ENCODE data around the gene GPRIN3.
"Not testable (repeated sequence)": the region's sequence is repeated elsewhere in the genome, so short reads cannot be mapped to it uniquely, and the experiment has no call there.

The GPRIN3 gene

DNA sequence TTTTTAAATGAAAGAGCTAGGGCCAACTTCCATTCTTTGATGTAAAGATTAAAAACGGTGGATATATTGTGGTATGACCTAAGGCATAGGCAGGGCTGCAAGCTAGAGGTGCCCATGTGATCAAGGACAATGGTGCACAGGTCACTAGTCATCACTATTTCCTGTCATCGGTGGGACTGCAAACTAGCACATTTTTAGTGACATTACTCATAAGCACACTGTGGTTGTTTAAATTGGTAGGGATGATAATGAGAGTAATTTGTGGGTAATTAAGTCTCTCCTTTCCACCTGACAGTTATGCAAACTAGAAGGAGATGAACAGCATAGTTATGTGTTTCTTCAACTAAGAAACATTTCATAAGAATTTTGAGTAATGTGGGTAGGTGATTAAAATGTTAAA is 85.4 kb downstream of the GPRIN3 start:
- FAIRE-seq (no peak), DNase-seq (ENCODE audit: insufficient read length, low spot score) (no peak)

DNA sequence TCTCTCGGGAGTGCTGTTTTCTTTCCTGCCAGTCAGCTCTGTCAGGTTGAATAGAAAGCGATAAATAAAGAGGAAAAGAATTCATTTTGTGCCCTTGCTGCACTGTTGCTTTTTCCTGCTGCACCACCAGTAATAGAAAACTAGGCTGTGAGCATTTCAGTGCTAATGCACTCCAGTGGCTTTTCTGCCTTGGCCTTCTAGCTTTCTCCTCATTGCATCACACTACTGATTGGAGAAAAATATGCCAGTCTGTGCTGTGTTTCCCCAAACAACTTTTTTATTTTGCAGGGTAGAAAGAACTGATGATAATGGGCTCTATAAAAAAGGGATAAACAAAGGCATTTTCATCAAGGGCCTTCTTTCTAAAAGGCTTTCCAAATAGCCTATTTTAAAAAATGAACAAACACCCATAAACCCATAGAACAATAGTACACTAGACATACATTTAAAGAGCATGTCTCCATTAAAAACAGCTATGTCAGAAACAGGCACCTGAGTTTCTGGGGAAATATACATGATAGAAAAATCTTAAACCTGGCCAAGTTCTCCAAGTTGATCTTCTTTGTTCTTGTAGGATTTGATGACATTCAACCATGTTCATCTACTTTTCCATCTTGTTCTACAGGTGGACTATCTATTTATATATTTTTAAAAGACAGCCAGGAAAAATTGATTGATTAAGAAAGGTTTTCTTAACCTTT is 86.3 kb downstream of the GPRIN3 start:
- DNase-seq (ENCODE audit: insufficient read length, low spot score) (no peak), FAIRE-seq (no peak)

DNA sequence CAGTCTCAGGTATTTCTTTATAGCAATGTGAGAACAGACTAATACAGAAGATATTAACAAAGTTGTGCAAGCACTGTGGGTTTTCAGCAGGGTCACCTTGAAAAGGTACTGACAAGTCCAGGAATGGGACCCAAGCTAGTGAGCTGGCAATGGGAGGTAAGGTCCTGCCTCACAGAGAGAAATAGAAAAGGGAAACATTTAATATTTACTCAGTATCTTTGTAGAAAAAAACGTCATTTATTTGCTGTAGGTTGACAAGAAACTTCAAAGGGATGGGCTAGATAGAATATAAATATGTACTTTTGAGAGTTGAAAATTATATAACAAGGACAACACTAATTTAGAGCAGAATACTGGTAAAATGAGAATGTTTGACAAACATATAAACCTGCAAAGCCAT is 89.0 kb downstream of the GPRIN3 start:
- DNase-seq (ENCODE audit: insufficient read length, low spot score) = no peak
- no peak for FAIRE-seq

DNA sequence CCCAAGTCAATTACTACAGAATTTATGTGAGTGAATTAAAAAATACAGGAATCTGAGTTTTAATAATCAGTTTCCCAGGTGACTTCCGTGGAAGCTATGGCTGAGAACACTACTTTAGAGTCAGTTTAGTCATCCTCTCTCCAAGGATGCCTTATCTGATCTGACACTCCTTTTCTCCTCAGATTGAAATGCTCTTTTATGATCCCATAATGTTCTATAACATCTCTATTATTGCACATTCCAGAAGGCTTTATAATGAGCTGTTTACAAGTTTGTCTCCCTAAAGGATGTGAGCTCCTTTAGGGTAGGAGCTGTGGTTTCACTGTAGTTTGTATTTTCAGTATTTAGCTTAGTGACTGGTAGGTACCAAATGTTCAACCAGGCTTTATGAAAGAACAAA is 90.0 kb downstream of the GPRIN3 start:
- FAIRE-seq = no peak
- no peak for DNase-seq (ENCODE audit: insufficient read length, low spot score)

DNA sequence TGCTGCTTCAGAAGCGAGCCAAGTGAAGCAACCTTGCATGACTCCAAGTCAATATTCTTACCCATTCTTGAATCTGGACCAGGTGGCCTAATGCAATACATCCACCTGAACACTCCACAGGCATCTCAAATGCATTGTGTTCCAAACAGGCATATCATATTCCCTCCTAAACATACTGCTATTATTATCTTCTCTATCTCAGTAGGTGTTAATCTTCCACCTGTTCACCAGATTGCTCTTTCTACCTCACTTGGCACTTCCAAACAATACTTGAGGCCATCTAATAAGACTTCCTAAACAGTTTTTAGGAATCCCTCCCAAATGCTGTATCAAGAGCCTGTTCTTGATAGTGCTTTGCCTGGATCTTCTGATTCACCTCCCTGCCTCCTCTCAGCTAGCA is 90.7 kb downstream of the GPRIN3 start:
- FAIRE-seq (no peak), DNase-seq (ENCODE audit: insufficient read length, low spot score) (no peak)

DNA sequence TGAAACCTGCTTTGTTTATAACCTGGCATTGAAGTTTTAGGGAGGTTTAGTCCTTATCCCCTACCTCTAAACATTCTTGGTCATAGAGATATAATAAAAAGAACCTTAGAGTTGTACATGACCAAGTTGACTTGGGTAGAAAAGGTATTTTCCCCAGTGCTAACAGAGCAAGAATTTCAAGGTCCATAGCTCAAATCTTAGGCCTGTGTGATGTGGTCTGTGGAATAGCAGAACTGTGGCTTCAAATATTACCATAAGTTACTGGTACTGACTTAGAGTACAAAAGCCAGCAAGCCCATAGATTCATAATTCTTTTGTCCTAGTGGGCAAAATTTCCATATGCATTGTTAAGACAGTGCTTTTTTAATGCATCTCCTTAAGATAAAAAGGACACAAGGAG is 91.2 kb downstream of the GPRIN3 start:
- DNase-seq (ENCODE audit: insufficient read length, low spot score) = no peak
- no peak for FAIRE-seq

DNA sequence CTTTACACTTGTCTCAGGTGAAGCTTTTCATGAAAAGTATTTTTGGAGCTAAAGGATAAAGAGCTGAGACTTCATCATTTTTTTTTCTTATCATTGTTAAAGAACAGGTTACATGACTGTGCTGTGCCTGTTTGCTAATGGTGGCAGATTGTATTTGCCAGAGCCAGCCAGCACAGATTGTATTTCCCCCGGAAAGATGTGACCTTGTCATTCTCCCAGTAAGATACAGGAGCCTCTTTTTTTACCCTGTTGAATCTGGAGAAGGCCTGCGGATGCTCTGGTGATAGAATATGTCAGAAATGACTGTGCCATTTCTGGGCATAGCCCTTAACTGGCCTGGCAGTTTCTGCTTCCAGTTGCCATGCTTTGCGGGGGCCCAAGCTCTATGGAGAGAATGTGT is 91.9 kb downstream of the GPRIN3 start:
- FAIRE-seq (no peak), DNase-seq (ENCODE audit: insufficient read length, low spot score) (no peak)

DNA sequence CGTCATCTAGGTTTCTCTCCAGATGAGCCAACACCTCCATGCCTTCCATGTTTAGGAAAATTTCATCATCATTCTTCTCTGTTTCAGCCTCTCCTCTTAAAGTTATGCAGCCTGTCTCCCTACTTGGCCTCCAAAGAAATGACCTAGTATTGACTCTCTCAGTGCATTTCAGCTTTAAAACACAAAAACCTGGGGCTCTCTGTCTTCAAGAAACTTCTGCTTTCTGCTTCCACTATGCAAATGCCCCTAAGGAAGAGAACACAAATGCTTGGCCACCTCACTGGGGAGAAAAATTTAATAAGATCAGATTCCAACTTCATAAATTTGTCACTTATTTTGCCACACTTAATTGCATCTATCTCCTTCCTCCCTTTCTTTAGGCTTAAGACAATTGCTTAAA is 93.3 kb downstream of the GPRIN3 start:
- FAIRE-seq (no peak), DNase-seq (ENCODE audit: insufficient read length, low spot score) (no peak)

DNA sequence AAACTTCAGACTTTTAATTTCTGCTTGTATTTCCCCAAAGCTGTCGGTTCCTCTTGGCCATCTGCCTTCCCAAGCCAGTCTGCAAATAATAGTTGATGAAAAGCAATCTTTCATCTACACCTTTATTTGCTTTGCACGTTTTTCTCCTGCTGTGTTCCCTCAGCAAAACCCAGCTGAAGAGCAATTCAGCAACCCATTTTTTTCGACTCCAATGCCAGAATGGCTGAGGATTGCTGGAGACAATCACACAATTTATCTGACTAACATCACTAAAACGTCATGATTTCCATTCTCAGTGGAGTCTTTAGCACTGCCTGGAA is 94.3 kb downstream of the GPRIN3 start:
- FAIRE-seq = no peak
- DNase-seq (ENCODE audit: insufficient read length, low spot score) = no peak

DNA sequence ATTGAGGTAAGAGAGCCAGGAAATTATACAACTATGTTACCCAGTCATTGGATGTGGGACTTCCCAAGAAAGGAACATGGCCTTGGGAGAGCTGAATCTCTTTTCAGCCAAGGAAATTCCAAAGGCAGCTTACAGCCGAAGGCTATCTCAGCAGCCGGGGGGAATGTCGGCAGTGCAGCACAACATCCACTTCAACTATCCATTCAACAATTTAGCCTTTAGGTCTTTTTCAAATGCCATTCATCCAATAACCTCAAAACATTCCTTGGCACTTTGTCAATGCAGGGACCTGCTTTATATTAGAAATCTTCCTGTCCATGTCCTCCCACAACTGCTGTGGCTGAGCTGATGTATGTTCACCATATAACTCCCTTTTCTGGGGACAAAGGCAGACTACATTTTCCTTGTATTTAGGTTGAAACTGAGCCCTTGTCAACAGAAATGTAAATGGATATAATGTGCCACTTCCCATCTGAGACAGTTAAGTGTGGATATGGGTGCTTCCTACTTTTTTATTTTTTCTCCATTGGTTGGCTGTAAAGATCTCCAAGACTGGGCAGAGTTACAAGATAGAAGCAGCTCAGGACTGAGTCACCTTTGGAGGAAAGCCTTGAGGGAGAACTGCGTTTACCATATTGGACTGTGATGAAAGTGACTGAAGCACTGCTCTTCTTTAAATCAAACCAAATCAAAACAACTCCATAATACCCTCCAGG is 94.8 kb downstream of the GPRIN3 start:
- DNase-seq (ENCODE audit: insufficient read length, low spot score) = no peak

DNA sequence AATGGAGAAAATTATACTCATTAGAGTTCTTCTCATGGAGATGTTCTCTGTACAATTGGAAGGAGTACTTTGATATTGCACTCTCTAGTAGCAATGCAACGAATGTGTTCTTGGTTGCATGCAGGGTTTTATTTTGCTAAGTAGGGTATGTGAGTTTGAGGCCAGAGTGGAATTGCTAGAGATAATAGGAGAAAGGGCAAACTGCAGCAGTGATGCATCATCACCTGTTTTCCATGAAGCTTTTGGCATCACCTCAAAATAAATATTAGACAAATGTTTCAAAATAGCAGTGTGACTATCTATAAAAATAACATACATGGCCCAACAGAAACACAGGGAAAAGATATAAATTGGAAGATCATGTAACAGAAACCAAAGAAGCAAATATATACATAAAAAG is 103.0 kb downstream of the GPRIN3 start:
- FAIRE-seq = no peak
- no peak for DNase-seq (ENCODE audit: insufficient read length, low spot score)

More for the DNA sequence above, 94.8 kb downstream of the GPRIN3 start:
- no peak for FAIRE-seq

DNA sequence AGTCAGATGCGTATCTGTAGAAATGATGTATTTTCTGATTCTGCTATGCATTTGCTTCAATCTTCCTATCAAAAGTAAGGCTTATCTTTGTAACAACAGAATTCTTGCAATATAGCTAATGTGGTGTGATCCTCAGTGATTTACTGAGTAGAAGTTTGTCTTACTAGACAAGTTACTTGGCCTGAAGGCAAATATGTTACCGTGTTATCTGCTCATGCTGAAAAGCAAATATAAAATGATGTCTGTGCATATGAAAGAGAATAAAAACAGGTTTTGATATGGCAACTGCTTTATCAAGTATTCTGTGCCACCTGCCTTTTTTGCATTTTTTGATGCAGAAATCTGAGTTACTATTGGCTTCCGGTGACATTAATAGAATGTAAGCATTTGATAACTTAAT is 103.7 kb downstream of the GPRIN3 start:
- FAIRE-seq (no peak), DNase-seq (ENCODE audit: insufficient read length, low spot score) (no peak)

DNA sequence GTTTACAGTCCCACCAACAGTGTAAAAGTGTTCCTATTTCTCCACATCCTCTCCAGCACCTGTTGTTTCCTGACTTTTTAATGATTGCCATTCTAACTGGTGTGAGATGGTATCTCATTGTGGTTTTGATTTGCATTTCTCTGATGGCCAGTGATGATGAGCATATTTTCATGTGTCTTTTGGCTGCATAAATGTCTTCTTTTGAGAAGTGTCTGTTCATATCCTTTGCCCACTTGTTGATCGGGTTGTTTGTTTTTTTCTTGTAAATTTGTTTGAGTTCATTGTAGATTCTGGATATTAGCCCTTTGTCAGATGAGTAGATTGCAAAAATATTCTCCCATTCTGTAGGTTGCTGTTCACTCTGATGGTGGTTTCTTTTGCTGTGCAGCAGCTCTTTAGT is 108.2 kb downstream of the GPRIN3 start:
- DNase-seq (ENCODE audit: insufficient read length, low spot score); FAIRE-seq: not testable (repeated sequence)

DNA sequence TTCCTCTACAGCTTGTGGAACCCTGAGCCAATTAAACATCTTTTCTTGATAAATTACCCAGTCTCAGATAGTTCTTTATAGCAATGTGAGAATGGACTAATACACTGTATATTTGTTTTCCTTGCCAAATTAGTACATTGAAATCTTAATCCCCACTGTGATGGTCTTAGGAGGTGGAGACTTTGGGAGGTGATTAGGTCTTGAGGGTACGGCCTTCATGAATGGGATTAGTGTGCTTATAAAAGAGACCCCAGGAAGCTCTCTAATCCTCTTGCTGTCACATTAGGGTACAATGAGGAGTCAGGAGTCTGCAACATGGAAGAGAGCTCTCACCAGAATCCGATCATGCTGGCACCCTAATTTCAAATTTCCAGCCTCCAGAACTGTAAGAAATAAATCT is 109.7 kb downstream of the GPRIN3 start:
- FAIRE-seq (no peak), DNase-seq (ENCODE audit: insufficient read length, low spot score) (no peak)

DNA sequence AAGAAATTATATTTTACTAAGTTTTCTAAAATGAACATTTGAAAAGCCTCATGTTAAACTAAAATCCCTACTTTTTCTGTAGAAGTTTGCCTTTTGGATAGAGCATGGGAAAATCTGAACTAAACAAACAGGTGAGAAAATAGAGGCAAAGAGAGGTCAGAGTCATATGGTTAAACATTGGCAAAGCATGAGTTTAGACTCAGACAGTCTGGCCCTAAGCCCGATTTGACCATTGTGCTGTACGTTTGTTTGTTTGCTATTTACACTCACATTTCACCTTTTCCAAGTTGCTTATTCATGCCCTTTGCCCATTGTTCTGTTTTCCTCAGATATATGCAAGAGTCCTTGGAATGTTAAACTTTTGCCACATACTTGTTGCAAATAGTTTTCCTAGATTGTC is 110.9 kb downstream of the GPRIN3 start:
- DNase-seq (ENCODE audit: insufficient read length, low spot score) = no peak
- no peak for FAIRE-seq

DNA sequence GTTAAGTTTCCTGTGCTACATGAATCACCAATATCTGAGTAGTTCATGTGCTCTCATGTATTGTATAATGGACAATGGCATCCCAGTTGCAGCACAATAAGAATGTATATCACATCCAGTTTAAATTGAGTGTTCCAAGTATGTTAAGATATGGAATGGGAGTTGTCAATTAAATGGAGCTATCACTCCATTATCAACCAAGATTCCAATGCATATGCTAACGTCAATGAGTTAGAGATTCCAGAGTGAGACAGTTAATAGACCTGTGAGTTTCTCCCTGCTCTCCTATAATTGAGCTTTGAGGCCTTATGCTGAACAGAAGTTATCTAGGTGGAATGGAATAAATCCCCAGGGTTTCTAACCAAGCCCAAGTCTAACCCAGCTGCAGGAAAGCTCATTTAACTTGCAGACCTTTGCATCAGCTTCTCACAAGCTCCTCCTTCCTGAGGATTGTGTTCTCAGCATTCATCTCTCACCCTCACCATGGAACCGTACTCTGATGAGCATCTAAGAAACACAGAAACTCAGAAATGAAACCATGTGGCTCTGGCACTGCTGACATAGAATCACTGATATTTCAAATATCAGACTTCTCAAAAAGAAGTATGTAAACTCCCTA is 111.4 kb downstream of the GPRIN3 start:
- DNase-seq (ENCODE audit: insufficient read length, low spot score) (no peak), FAIRE-seq (no peak)

DNA sequence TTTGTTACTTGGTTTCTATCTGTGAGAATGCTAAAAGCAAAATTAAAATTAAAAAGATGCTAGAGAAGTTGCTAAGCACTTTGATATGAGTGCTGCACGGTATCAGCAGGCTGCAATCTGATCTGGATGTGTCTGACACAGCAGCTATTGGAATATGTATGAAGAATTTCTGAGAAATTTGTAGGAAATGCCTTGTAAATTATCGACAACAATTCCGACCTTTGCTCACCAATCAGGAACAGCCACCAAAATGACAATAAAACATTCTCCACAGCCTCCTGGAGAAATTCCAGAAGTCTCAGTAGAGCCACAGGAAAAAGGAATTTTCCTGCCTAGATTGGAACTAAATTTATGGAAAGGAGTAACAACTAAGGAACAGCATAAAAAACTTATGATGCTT is 113.8 kb downstream of the GPRIN3 start:
- FAIRE-seq (no peak), DNase-seq (ENCODE audit: insufficient read length, low spot score) (peak; percentile 6)
